Measurements from ENCODE around the gene INPP1. TPM values are rescaled to one million over a fixed set of nuclear protein-coding genes. Genes with fewer than 3 reads are reported as not detected.

INPP1 gene
- total RNA-seq, 2 experiments from 2014 or later: 8.5 to 10.2 TPM

- peak; percentile 62 for TF ChIP-seq CTCF (IDR thresholded peaks at IDR 0.05)
- no peaks in the 10 kb centered on the region for H3K27me3 Mint-ChIP-seq
- CTCF ChIA-PET: interaction anchor here (0.6 to 2.4 kb wide), 21 partner anchors 10 to 423 kb away, joined by 3 to 9 read pairs (median 4); no protein-coding TSS in a partner anchor
- H3K27ac Mint-ChIP-seq: no peak overlapping the region
- no peaks in the 10 kb centered on the region for H3K36me3 Mint-ChIP-seq (ENCODE audit: low read depth)
- ATAC-seq (peak; percentile 80), DNase-seq (peak; percentile 37)
- intact Hi-C loops (cut with micrococcal nuclease): loop anchor here (2.0 kb wide), 1 partner anchor 422 kb away; no protein-coding TSS in a partner anchor
- no peak overlapping the region for H3K4me3 Mint-ChIP-seq
- peaks cover 5% of the 10 kb centered on the region for H3K4me1 Mint-ChIP-seq (ENCODE audit: low read depth)
- POLR2A ChIA-PET: interaction anchor here (0.8 kb wide), 1 partner anchor 50 kb away, joined by 3 read pairs; no protein-coding TSS in a partner anchor
- no peaks in the 10 kb centered on the region for H3K9me3 Mint-ChIP-seq
These were observed 39.5 kb downstream of the INPP1 start for GRCh38 chr2:190382851-190383250.

GRCh38 chr2:190387422-190387821, 44.0 kb downstream of the INPP1 start:
- no peak overlapping the region for H3K27ac Mint-ChIP-seq
- peaks cover 5% of the 10 kb centered on the region for H3K4me1 Mint-ChIP-seq (ENCODE audit: low read depth)
- CTCF ChIA-PET: interaction anchor here (0.9 kb wide), 1 partner anchor 298 kb away, joined by 4 read pairs; no protein-coding TSS in a partner anchor
- H3K9me3 Mint-ChIP-seq: no peaks in the 10 kb centered on the region
- TF ChIP-seq CTCF (IDR thresholded peaks at IDR 0.05): no peak
- no peaks in the 10 kb centered on the region for H3K36me3 Mint-ChIP-seq (ENCODE audit: low read depth)
- H3K4me3 Mint-ChIP-seq: no peak overlapping the region
- ATAC-seq: no peak
- intact Hi-C loops (cut with micrococcal nuclease): no loop called here
- no peak for DNase-seq
- POLR2A ChIA-PET: no interaction called here
- H3K27me3 Mint-ChIP-seq: peaks cover 2% of the 10 kb centered on the region

GRCh38 chr2:190396271-190396670, 52.9 kb downstream of the INPP1 start:
- H3K27ac Mint-ChIP-seq: no peak overlapping the region
- no peak overlapping the region for H3K4me3 Mint-ChIP-seq
- TF ChIP-seq CTCF (IDR thresholded peaks at IDR 0.05): no peak
- H3K27me3 Mint-ChIP-seq: peaks cover 2% of the 10 kb centered on the region
- DNase-seq (no peak), ATAC-seq (no peak)
- intact Hi-C loops (cut with micrococcal nuclease): no loop called here
- H3K36me3 Mint-ChIP-seq (ENCODE audit: low read depth): no peaks in the 10 kb centered on the region
- no peaks in the 10 kb centered on the region for H3K4me1 Mint-ChIP-seq (ENCODE audit: low read depth)
- H3K9me3 Mint-ChIP-seq: no peaks in the 10 kb centered on the region
- ChIA-PET CTCF (interaction anchor here (0.7 kb wide), 1 partner anchor 14 kb away, joined by 3 read pairs; no protein-coding TSS in a partner anchor), POLR2A (interaction anchor here (0.6 kb wide), 1 partner anchor 284 kb away, joined by 3 read pairs; no protein-coding TSS in a partner anchor)

- CTCF ChIA-PET: interaction anchor here (1.3 kb wide), 1 partner anchor 378 kb away, joined by 3 read pairs; no protein-coding TSS in a partner anchor
These were observed 59.7 kb downstream of the INPP1 start for GRCh38 chr2:190402986-190403603.

More at GRCh38 chr2:190402986-190403603, 59.7 kb downstream of the INPP1 start:
- intact Hi-C loops (cut with micrococcal nuclease): loop anchor here (10.0 kb wide), 1 partner anchor 272 kb away; no protein-coding TSS in a partner anchor
- no peaks in the 10 kb centered on the region for H3K27me3 Mint-ChIP-seq
- H3K4me1 Mint-ChIP-seq (ENCODE audit: low read depth): peaks cover 1% of the 10 kb centered on the region
- DNase-seq: no peak
- POLR2A ChIA-PET: interaction anchor here (0.7 to 1.0 kb wide), 2 partner anchors 98 to 131 kb away, joined by 3 to 4 read pairs; partner anchors contain the start of gene NEMP2
- H3K4me3 Mint-ChIP-seq: no peak overlapping the region
- no peaks in the 10 kb centered on the region for H3K36me3 Mint-ChIP-seq (ENCODE audit: low read depth)
- H3K9me3 Mint-ChIP-seq: no peaks in the 10 kb centered on the region
- no peak overlapping the region for H3K27ac Mint-ChIP-seq
- no peak for ATAC-seq
- no peak for TF ChIP-seq CTCF (IDR thresholded peaks at IDR 0.05)

Measured in activated CD8-positive, alpha-beta T cell treated with anti-CD3 and anti-CD28 coated beads for 36 hours (primary cell).